GM06990 (cell line): Measurements from ENCODE around the gene PSMA6.

Source experiments
- DNase-seq: peaks from one replicate; pipeline ENCODE4 v3.0.0-alpha.2; 2011; ENCODE audit not compliant: insufficient read length; ENCODE audit errors: extremely low read depth
- H3K27me3 ChIP-seq: replicated peaks from 2 replicates; pipeline ENCODE4 v1.6.0; 2011; ENCODE audit warnings: low read length; ENCODE audit not compliant: control insufficient read depth, insufficient read depth
- H3K36me3 ChIP-seq: 2 replicates; pipeline ENCODE4 v1.5.1; 2011; ENCODE audit warnings: low read length; ENCODE audit not compliant: control insufficient read depth, insufficient read depth
- H3K4me3 ChIP-seq: replicated peaks from 2 replicates; pipeline ENCODE4 v1.5.1; 2011; ENCODE audit warnings: low read depth, mild to moderate bottlenecking, control low read depth, low read length
- CTCF ChIP-seq: IDR thresholded peaks from 2 replicates; pipeline ENCODE4 v1.5.1; 2011; ENCODE audit warnings: low read length, control low read depth, mild to moderate bottlenecking, inconsistent platforms; ENCODE audit not compliant: insufficient read depth, poor library complexity, severe bottlenecking

The PSMA6 gene

GRCh38 chr14:35340616-35341453, 48.7 kb downstream of the PSMA6 start:
- no peak for DNase-seq
- Histone ChIP-seq H3K27me3 (no peaks in the 10 kb centered on the region), H3K36me3 (no peaks in the 10 kb centered on the region), H3K4me3 (no peak overlapping the region)
- TF ChIP-seq CTCF, result no peak

- no peak overlapping the region for H3K4me3 ChIP-seq
- H3K27me3 ChIP-seq, result no peaks in the 10 kb centered on the region
- H3K36me3 ChIP-seq, result no peaks in the 10 kb centered on the region
- TF ChIP-seq CTCF, result no peak
- DNase-seq, result no peak
These were observed 49.2 kb downstream of the PSMA6 start for GRCh38 chr14:35341454-35341750.

- H3K27me3 ChIP-seq, result no peaks in the 10 kb centered on the region
- no peak for TF ChIP-seq CTCF
- no peak overlapping the region for H3K4me3 ChIP-seq
- no peak for DNase-seq
- no peaks in the 10 kb centered on the region for H3K36me3 ChIP-seq
These were observed 49.7 kb downstream of the PSMA6 start for GRCh38 chr14:35341751-35342488.

GRCh38 chr14:35342489-35343010, 50.4 kb downstream of the PSMA6 start:
- no peaks in the 10 kb centered on the region for H3K36me3 ChIP-seq
- DNase-seq, result no peak
- no peak for TF ChIP-seq CTCF
- no peak overlapping the region for H3K4me3 ChIP-seq
- no peaks in the 10 kb centered on the region for H3K27me3 ChIP-seq

GRCh38 chr14:35343702-35344101, 51.5 kb downstream of the PSMA6 start:
- no peak overlapping the region for H3K4me3 ChIP-seq
- no peaks in the 10 kb centered on the region for H3K36me3 ChIP-seq
- no peak for DNase-seq
- TF ChIP-seq CTCF, result no peak
- no peaks in the 10 kb centered on the region for H3K27me3 ChIP-seq
